HL-60/S4 treated with phorbol 12-myristate 13-acetate at 8.2 ng/mL for 4 days and 3 days (cell line): ENCODE results near the gene KRTAP1-1.
"Not testable (repeated sequence)": the region's sequence is repeated elsewhere in the genome, so short reads cannot be mapped to it uniquely, and the experiment has no call there.

Experiments used
- in situ Hi-C: fragments of 300-500 bp; cut with MboI; formaldehyde crosslinking; loops from 2 replicates; pipeline ENCODE4 v1.15.0; 2022; ENCODE audit warnings: low sequenced_read_pairs

The KRTAP1-1 gene

DNA sequence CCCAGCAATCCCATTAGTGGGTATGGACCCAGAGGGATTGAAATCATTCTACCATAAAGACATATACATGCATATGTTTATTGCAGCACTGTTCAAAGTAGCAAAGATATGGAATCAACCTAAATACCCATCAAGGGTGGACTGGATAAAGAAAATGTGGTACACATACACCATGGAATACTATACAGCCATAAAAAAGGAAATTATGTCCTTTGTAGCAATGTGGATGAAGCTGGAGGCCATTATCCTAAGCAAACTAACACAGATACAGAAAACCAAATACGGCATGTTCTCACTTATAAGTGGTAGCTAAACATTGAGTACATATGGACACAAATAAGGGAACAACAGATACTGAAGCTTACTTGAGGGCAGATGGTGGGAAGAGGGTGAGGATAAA is 16.3 kb upstream of the KRTAP1-1 start:
- in situ Hi-C loops = no loop called here

DNA sequence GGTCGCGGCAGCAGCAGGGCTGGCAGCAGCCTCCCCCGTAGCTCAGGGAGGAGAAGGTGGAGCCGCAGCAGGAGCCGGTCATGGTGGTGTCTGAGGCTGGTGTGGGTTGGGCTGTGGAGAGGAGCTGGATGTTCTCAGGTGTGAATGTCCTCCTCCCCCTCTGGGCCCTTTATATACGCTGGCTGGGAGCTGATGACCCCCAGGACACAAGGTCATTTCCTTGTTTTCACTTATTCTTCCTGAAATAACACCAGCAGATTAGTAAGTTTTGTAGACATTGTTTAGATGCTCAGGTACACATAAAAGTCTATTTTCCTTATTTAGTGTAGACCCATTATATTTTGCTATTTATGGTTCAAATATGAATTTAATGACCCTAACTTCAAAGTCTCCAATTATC is 13.9 kb upstream of the KRTAP1-1 start, which contains the start of gene KRTAP2-2:
Gene KRTAP2-2 (minus strand): TSS at position 101 of the 400 bp plus-strand sequence. CDS start 19 bp downstream, at position 82.
- in situ Hi-C loops = not testable (repeated sequence)

DNA sequence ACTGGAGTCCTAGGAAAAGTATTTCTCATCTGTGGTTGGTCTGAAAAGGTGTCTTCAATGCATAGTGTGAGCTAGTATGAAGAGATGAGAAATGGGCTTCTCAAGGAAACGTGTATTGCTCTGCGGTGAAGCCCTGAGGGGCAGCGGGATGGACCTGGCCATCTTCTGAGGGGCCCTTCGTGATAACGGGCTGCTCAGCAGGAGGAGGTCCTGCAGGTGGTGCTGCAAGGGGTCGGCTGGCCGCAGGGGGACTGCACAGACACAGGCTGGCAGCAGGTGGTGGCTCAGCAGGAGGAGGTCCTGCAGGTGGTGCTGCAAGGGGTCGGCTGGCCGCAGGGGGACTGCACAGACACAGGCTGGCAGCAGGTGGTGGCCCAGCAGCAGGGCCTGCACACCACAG is 13.3 kb upstream of the KRTAP1-1 start:
- in situ Hi-C loops = not testable (repeated sequence)

DNA sequence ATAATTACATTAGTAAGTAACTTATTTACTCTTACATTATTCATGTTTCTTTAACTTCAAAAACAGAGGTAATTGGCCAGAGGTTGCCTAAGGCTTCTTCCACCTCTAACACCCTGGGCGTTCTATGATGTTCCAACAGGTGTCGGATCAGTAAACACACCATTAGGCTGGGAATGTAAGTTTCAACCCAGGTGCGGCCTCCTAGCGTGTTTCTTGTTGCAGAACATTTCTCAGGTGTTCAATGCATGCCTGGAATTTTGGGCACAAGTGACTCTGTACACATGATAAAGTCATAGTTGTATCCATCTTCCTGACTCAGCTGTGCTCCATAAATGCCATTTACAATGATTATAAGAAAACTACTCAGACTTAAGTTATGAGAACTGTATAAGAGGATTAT is 12.8 kb upstream of the KRTAP1-1 start:
- in situ Hi-C loops = no loop called here

DNA sequence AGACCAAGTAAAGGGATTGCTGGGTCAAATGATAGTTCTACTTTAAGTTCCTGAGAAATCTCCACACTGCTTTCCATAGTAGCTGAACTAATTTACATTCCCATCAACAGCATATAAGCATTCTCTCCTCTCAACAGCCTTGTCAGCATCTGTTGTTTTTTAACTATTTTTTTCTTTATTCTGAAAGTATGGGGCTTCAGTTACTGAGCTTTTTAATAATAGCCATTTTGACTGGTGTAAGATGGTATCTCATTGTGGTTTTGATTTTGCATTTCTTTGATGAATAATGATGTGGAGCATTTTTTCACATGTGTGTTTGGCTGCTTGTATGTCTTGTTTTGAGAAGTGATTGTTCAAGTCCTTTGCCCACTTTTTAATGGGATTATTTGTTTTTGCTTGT is 11.3 kb upstream of the KRTAP1-1 start:
- in situ Hi-C loops = no loop called here

DNA sequence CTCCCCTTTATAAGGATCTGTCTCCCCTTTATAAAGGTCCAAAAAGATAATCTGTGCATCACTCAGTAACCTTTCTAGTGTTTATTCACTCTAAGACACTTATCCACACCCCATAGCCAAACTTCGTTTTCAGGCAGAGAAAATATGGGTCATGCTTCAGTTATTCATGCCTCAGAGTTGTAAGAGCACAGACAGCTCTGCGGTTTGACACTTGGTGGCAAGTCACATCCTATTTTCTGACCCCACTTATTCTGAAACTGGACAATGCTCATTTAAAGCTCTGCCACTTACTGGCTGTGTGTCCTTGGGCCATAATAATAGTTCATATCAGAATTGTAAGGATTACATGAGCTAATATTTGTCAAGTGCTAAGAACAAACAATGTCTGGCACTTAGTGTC is 7.9 kb upstream of the KRTAP1-1 start:
- in situ Hi-C loops = no loop called here

DNA sequence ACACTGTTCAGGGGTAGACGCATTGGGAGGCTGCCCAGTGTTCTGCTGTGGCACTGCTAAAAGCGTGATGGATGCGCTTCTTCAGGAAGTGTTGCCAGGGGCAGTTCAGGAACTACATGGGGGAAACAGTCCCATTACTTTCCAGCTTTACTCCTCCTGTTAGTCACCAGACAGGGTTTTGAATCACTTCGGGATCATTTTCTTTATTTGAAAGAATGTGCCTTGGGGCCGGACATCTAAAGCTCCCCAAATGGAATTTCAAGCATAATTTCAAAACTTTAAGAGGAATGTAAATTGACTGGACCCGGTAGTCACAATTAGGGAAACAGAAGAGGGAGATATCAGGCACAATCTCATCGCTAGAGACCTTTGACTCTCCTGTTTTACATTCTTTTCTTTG is 7.2 kb upstream of the KRTAP1-1 start:
- in situ Hi-C loops = no loop called here

DNA sequence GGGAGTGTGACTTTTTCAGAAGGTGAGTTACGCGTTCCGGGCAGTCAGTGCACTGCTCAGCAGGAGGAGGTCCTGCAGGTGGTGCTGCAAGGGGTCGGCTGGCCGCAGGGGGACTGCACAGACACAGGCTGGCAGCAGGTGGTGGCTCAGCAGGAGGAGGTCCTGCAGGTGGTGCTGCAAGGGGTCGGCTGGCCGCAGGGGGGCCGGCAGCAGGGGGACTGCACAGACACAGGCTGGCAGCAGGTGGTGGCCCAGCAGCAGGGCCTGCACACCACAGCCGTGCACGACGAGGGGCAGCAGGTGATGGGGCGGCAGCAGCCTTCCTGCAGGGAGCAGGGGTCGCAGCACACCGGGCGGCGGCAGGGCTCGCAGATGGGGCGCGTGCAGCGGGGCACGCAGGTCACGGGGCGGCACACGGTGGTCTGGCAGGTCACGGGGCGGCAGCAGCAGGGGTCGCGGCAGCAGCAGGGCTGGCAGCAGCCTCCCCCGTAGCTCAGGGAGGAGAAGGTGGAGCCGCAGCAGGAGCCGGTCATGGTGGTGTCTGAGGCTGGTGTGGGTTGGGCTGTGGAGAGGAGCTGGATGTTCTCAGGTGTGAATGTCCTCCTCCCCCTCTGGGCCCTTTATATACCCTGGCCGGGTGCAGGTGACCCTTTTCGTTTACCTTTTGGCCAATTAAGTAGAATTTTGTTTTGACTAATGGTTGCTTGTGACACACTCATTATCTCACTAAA is 5.7 kb upstream of the KRTAP1-1 start, which contains the start of gene KRTAP2-1:
Gene KRTAP2-1 (minus strand): TSS at position 582 of the 731 bp plus-strand sequence. CDS start 49 bp downstream, at position 533.
- in situ Hi-C loops = not testable (repeated sequence)

DNA sequence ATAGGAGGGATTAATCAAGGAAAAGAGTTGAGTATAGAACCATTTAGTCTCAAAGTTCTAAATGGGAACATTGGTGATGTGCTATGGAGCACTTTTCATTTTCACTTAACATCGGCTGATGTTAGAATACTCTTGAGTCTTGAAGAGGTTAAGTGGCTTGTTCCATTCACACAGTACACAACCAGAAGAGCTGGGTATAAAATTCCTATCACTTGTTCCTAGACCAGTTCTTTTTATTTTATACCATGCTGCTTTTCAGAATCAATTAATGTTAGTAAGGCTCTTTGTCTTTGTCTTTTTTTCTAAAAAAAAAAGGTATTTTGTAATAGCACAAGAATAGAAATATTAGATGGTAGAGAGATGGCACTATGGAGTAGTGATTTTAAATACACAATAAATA is 1.7 kb upstream of the KRTAP1-1 start:
- in situ Hi-C loops = no loop called here

DNA sequence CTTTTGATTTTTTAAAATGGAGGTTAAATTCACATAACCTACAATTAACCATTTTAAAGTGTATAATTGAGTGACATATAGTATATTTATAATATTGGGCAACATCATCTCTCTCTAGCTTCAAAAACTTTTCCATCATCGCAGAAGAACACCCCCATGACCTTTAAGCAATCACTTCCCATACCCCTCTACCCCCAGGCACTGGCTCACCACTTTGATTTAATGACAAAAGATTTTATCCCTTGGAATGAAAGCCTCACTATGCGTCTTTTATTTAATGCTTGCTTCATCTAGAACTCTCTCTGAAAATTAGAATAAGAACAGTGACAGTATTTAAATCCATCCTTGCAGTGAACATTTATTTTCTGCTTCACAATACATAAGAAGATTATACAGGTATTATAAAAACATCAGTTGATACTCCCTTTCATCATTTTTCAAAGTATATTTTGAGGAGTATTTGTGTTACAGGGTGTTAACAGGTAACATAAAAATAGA is 3.3 kb downstream of the KRTAP1-1 start:
- in situ Hi-C loops = no loop called here

DNA sequence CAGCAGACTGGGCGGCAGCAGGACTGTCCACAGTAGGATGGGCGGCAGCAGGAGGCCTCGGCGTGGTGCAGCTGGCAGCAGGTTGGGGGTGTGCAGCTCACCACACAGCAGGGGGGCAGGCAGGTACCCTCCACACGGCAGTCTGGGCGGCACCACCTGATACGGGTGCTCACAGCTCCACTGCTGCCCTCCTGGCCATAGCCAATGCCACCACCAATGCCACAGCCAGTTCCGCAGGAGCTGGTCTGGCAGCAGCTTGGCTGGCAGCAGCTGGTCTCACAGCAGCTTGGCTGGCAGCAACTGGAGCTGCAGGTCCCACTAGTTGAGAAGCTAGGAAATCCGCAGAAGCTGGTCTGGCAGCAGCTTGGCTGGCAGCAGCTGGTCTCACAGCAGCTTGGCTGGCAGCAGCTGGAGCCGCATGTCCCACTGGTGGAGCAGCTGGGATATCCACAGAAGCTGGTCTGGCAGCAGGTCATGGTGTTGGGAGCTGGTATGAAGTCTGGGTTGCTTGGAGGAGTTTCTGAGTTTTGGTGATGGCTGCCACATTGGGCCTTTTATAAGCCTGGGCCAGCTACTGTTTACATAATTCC is 6.8 kb downstream of the KRTAP1-1 start, which contains the start of gene KRTAP1-3:
Gene KRTAP1-3 (minus strand): TSS at position 529 of the 590 bp plus-strand sequence. CDS start 53 bp downstream, at position 476.
- in situ Hi-C loops = not testable (repeated sequence)

DNA sequence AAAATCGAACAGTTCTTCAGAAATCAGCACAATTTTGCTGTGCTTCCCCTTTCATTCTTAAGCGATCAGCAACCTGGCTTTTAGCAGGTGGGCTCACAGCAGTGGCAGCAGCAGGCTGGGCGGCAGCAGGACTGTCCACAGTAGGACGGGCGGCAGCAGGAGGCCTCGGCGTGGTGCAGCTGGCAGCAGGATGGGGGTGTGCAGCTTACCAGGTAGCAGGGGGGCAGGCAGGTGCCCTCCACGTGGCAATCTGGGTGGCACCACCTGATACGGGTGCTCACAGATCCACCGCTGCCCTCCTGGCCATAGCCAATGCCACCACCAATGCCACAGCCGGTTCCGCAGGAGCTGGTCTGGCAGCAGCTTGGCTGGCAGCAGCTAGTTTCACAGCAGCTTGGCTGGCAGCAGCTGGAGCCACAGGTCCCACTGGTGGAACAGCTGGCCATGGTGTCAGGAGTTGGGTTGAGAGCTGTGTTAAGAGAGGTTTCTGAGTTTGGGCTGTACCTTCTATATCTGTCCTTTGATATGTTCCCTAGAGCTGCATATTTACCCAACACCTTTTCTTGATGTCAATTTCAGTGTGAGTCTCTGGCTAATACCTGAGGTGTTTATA is 11.5 kb downstream of the KRTAP1-1 start, which contains the start of gene KRTAP1-4:
Gene KRTAP1-4 (minus strand): TSS at position 563 of the 613 bp plus-strand sequence. CDS start 117 bp downstream, at position 446.
- in situ Hi-C loops = no loop called here

DNA sequence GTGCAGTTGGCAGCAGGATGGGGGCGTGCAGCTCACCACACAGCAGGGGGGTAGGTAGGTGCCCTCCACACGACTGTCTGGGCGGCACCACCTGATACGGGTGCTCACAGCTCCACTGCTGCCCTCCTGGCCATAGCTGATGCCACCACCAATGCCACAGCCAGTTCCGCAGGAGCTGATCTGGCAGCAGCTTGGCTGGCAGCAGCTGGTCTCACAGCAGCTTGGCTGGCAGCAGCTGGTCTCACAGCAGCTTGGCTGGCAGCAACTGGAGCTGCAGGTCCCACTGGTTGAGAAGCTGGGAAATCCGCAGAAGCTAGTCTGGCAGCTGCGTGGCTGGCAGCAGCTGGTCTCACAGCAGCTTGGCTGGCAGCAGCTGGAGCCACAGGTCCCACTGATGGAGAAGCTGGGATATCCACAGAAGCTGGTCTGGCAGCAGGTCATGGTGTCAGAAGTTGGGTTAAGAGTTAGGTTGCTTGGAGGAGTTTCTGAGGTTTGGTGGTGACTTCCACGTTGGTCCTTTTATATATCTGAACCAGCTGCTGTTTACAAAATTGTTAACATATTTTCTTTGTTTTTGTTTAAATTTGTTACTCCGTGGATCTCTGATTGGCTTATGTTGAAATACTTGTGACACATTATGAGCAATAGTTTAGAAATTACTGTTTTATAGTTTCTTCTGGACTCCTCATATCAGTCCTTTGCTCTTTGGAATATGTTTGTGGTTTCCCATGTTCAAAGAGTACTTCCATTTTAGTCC is 14.4 kb downstream of the KRTAP1-1 start, which contains the start of gene KRTAP1-5:
Gene KRTAP1-5 (minus strand): TSS at position 494 of the 757 bp plus-strand sequence. CDS start 53 bp downstream, at position 441.
- in situ Hi-C loops = no loop called here

DNA sequence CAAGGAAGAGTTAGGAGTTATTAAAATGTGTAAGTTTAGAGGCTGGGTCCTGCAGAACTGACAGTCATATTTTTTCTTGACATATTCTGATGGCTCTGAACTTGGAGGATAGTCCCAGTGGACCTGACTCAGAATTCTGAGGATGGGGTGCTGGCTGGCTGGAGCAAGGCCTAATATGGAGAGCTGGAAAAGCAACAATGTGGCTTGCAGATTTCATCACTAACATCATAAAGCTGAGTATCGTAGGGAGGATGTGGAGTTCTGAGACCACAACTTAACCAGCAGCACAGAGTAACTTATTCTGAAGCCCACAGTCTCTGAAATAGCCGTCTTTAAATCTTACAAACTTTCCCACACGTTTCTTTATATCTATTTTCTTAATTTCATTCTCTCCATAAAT is 16.6 kb downstream of the KRTAP1-1 start:
- in situ Hi-C loops = no loop called here

DNA sequence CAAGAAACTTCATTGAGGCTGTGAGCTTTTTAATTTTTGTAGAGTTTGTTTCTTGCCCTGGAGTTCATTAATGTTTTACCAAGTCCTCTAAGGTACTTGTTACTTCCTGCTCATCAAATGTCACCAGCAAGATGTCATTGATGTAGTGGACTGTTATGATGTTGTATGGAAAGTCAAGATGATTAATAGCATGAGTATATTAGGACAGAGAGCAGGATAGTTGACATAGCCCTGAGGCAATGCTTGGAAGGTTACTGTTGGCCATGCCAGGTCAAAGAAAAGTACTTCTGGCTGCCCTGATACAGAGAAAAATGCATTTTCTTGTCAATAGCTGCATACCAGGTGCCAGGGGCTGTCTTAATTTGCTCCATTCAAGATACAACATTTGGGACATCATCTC is 20.9 kb downstream of the KRTAP1-1 start:
- in situ Hi-C loops = no loop called here

DNA sequence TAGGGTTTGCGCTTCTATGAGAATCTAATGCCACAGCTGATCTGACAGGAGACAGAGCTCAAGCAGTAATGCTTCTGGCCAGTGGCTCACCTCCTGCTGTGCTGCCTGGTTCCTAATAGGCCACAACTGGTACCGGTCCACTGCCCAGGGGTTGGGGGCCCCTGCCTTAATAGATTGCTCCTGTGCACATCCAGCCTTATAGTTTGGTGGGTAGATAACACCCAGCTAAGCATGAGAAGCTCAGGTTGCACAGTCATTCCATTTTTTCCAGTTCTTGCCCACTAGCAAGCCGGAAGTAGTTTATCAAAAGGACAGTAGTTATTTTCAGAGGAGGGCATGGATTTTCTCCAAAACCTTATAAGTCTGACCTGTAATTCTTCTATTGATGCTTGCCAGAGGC is 21.8 kb downstream of the KRTAP1-1 start:
- in situ Hi-C loops = no loop called here

DNA sequence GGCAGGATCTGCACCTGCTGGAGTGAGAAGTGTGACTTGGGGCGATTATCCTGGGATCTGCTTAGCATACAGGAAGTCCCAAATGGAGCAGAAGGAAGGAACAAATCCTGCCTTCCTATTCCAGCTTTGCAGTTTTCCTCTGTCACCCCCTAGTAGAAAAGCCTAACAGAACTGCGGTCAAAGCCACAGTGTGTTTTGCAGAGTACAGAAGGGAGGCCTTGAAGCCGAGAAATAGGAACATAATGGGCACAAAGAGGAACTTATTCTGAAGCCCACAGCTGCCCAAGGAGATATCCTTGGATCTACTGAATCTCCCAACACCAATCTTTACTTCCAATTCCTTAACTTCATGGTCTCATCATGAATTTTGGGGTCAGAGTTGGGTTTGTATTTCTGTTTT is 22.7 kb downstream of the KRTAP1-1 start:
- in situ Hi-C loops = no loop called here

DNA sequence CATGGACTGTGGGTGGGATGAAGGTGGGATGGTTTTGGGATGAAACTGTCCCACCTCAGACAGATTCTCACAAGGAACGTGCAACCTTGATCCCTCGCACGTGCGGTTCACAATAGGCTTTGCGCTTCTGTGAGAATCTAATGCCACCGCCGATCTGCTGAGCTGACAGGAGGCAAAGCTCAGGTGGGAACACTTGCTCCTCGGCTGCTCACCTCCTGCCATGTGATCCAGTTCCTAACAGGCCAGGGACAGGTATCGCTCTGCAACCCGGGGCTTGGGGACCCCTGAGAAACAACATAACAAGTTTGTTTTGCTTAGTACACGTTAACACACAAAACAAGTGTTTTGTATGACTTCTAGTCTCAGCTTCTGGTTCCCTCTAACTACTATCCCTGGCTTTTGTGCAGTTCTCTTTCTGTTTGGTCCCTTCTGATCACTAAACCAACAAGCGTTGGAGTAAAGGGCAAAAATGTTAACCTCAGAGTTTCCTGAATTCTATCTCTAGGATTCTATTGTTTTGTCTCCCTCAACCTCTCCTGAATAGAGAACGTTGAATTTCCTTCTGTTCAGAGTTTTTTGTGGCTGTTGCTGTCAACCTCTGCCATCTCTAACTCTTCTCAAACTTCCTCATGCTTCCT is 24.6 kb downstream of the KRTAP1-1 start:
- in situ Hi-C loops = no loop called here

DNA sequence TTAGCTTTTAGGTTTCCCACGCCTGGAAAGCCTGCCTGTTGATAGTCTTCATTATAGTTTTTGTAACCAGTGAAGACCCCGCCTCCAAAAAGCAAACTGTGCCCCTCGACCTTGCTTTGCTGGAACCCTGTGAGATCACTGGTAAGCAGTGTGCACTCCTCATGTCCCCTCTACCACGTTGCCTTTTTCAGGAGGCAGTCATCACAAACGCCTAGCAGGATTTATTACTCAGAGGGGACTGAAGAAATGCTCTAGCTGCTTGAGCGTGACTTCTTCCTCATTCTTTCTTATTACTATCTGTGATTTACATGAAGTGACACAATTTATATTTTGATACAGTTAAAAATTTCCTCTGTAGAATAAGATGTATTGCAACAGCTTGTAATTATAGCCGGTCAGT is 25.8 kb downstream of the KRTAP1-1 start:
- in situ Hi-C loops = no loop called here

DNA sequence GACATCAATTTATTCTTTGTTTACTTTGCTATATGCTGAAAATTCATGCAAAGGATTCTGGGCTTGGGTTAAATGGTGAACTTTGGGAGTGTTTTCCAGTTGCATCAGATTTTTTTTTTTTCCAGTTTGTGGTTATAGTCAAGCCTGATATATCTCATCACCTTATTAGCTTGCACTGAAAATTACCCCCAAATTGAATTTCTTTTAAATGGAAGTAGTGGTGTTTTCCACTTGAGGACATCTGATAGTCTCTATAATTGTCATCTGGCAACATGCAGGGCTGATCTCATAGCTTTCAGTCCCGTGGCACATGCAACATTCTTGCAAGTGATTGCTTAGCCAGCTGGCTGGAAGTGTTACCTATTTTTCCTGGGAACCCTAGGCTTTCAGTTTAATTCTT is 27.6 kb downstream of the KRTAP1-1 start:
- in situ Hi-C loops = no loop called here
